HepG2 (cell line): ENCODE measurements around the gene NADK2. TPM values are rescaled to one million over a fixed set of nuclear protein-coding genes. Genes with fewer than 3 reads are reported as not detected.
A peak's percentile ranks its signal among the peaks of the same experiment; 100 is the strongest.

Source experiments
- AFF4 ChIP-seq: sonication (generic); formaldehyde crosslinking; IDR thresholded peaks from 2 replicates; pipeline ENCODE4 v1.4.0; 2020; ENCODE audit warnings: missing genetic modification reagents
- CBX2 ChIP-seq, 2 experiments: fragments of 200-600 bp in 1 of 2; sonication (generic); formaldehyde crosslinking in 1 of 2; IDR thresholded peaks; 2 replicates each; pipeline versions ENCODE4 v1.7.0 to v1.8.1; 2018 to 2022; ENCODE audit warnings: low read depth in 2 of 2, low read length in 1 of 2, mild to moderate bottlenecking in 1 of 2, missing genetic modification reagents in 1 of 2
- DMTF1 ChIP-seq: sonication (generic); formaldehyde crosslinking; IDR thresholded peaks from 2 replicates; pipeline ENCODE4 v1.4.0; 2020; ENCODE audit warnings: mild to moderate bottlenecking, missing genetic modification reagents
- DPF2 ChIP-seq: sonication (generic); formaldehyde crosslinking; IDR thresholded peaks from 2 replicates; pipeline ENCODE4 v1.4.0; 2020; ENCODE audit warnings: mild to moderate bottlenecking, low read depth, missing genetic modification reagents, borderline replicate concordance
- HHEX ChIP-seq: IDR thresholded peaks from 2 replicates; pipeline ENCODE4 v1.6.1; 2016; ENCODE audit warnings: control low read depth
- KLF12 ChIP-seq: sonication (generic); formaldehyde crosslinking; IDR thresholded peaks from 2 replicates; pipeline ENCODE4 v1.4.0; 2020; ENCODE audit warnings: missing genetic modification reagents, borderline replicate concordance
- LRRFIP1 ChIP-seq: sonication (generic); formaldehyde crosslinking; conservative IDR thresholded peaks from 2 replicates; pipeline ENCODE4 v1.4.0; 2020; ENCODE audit warnings: missing genetic modification reagents
- MTF2 ChIP-seq: sonication (generic); formaldehyde crosslinking; IDR thresholded peaks from 2 replicates; pipeline ENCODE4 v1.5.0; 2020; ENCODE audit warnings: missing genetic modification reagents, borderline replicate concordance
- MXD4 ChIP-seq: IDR thresholded peaks from 2 replicates; pipeline ENCODE4 v1.6.1; 2016; ENCODE audit warnings: mild to moderate bottlenecking, missing biosample characterization, missing genetic modification reagents
- NCOR1 ChIP-seq: fragments of 200-600 bp; sonication (generic); IDR thresholded peaks from 2 replicates; pipeline ENCODE4 v1.7.0; 2017; ENCODE audit warnings: antibody characterized with exemption, low read length, borderline replicate concordance
- RFX5 ChIP-seq: IDR thresholded peaks from 2 replicates; pipeline ENCODE4 v1.6.1; 2011; ENCODE audit warnings: low read depth, low read length, improper control_type of control experiment
- SYNCRIP ChIP-seq: fragments of 200-400 bp; formaldehyde crosslinking; IDR thresholded peaks from 2 replicates; pipeline ENCODE4 v1.6.1; 2018; ENCODE audit warnings: mild to moderate bottlenecking, low read depth, low read length; ENCODE audit not compliant: insufficient read depth
- TERF1 ChIP-seq: sonication (generic); formaldehyde crosslinking; IDR thresholded peaks from 2 replicates; pipeline ENCODE4 v1.8.0; 2022; ENCODE audit warnings: mild to moderate bottlenecking, missing genetic modification reagents, moderate library complexity
- ZNF33A ChIP-seq: sonication (generic); formaldehyde crosslinking; IDR thresholded peaks from 2 replicates; pipeline ENCODE4 v1.5.1; 2020; ENCODE audit warnings: missing genetic modification reagents, mild to moderate bottlenecking, moderate library complexity, borderline replicate concordance
- ZNF619 ChIP-seq: sonication (generic); formaldehyde crosslinking; IDR thresholded peaks from 2 replicates; pipeline ENCODE4 v1.4.0; 2020; ENCODE audit warnings: mild to moderate bottlenecking, missing genetic modification reagents
- ZNF713 ChIP-seq: sonication (generic); formaldehyde crosslinking; IDR thresholded peaks from 2 replicates; pipeline ENCODE4 v1.4.0; 2020; ENCODE audit warnings: mild to moderate bottlenecking, missing genetic modification reagents
- ZNF780A ChIP-seq: sonication (generic); formaldehyde crosslinking; IDR thresholded peaks from 2 replicates; pipeline ENCODE4 v1.8.0; 2022; ENCODE audit warnings: mild to moderate bottlenecking, missing genetic modification reagents, moderate library complexity
- ZSCAN25 ChIP-seq: sonication (generic); formaldehyde crosslinking; IDR thresholded peaks from 2 replicates; pipeline ENCODE4 v1.8.0; 2022; ENCODE audit warnings: mild to moderate bottlenecking, missing genetic modification reagents
- polyA plus RNA-seq, 8 experiments: library from polyadenylated mRNA; depleted of rRNA in 3 of 8; stranded (reverse) in 7 of 8; unstranded in 1 of 8; fragments of >200 nt; fragmentation: Illumina TruSeq in 4 of 8; extraction: Trizol in 4 of 8; gene quantifications; 2 replicates each; pipeline versions ENCODE4 v1.2.1 to v1.2.3, GENCODE V29; 2011 to 2016; ENCODE audit warnings: low read depth in 4 of 8, missing spikeins in 1 of 8, mixed read lengths in 1 of 8; ENCODE audit not compliant: insufficient read depth in 1 of 8
- total RNA-seq, 5 experiments: library from RNA; depleted of rRNA; stranded (reverse); fragments of >200 nt; fragmentation: Illumina TruSeq; extraction: Trizol; gene quantifications; 2 replicates each; pipeline ENCODE4 v1.2.3, GENCODE V29; 2016; ENCODE audit warnings: low read depth in 1 of 5

NADK2 gene
- total and polyA plus RNA-seq, 2 of the 13 experiments (the other 11 are each of a cell fraction or from before 2014, with no cell fraction given): 13.9 to 71.4 TPM

GRCh38 chr5:36240779-36241630, 720 bp downstream of the NADK2 start (continued):
- TF ChIP-seq MXD4 (CRISPR knock-in tag): no peak; the same call in 1 of the 2 replicates
- TF ChIP-seq ZNF780A (CRISPR knock-in tag): no peak
- TF ChIP-seq HHEX: no peak
- no peak for TF ChIP-seq SYNCRIP
- TF ChIP-seq ZNF713 (CRISPR knock-in tag): 0 out of 2 replicates have a peak, but pooled peaks have one; percentile 43
- TF ChIP-seq ZNF619: no peak
- 0 out of 2 replicates have a peak, but pooled peaks have one; percentile 51 for TF ChIP-seq AFF4 (CRISPR knock-in tag)
- no peak for TF ChIP-seq ZNF33A
- no peak for TF ChIP-seq LRRFIP1 (CRISPR knock-in tag)
- TF ChIP-seq KLF12 (CRISPR knock-in tag): no peak; the same call in 1 of the 2 replicates
- no peak for TF ChIP-seq MTF2 (CRISPR knock-in tag)
- TF ChIP-seq RFX5: no peak
- TF ChIP-seq DMTF1: no peak
- TF ChIP-seq CBX2 (IDR thresholded peaks at IDR 0.05; ENCODE audit: low read depth, low read length): no peak
- TF ChIP-seq CBX2 (CRISPR knock-in tag; IDR thresholded peaks at IDR 0.05; ENCODE audit: low read depth): no peak
- TF ChIP-seq DPF2: no peak
- peak; percentile 96 for TF ChIP-seq ZSCAN25 (CRISPR knock-in tag)
- no peak for TF ChIP-seq TERF1
- TF ChIP-seq NCOR1: no peak; the same call in 1 of the 2 replicates
